H9 (cell line): ENCODE measurements around the gene CDH13. TPM values are rescaled to one million over a fixed set of nuclear protein-coding genes. Genes with fewer than 3 reads are reported as not detected.

Source experiments
- DNase-seq: peaks from one replicate; pipeline ENCODE4 v3.0.0-alpha.2; 2017
- H2AFZ ChIP-seq: one replicate; pipeline ENCODE4 v1.6.1; 2013; ENCODE audit warnings: mild to moderate bottlenecking, low read length, control low read depth, moderate library complexity
- H2AK5ac ChIP-seq: 2 replicates; pipeline ENCODE4 v1.6.1; 2013; ENCODE audit warnings: low read length, control low read depth, mixed read lengths; ENCODE audit not compliant: insufficient read length
- H2BK120ac ChIP-seq: one replicate; pipeline ENCODE4 v1.6.1; 2013; ENCODE audit warnings: low read depth, mild to moderate bottlenecking, low read length, control low read depth, inconsistent platforms; ENCODE audit not compliant: poor library complexity, severe bottlenecking
- H2BK12ac ChIP-seq: 2 replicates; pipeline ENCODE4 v1.6.1; 2013; ENCODE audit warnings: low read length, control low read depth, mixed read lengths, low read depth; ENCODE audit not compliant: insufficient read length
- H2BK15ac ChIP-seq: 2 replicates; pipeline ENCODE4 v1.6.1; 2013; ENCODE audit warnings: low read depth, low read length, control low read depth
- H2BK20ac ChIP-seq: one replicate; pipeline ENCODE4 v1.6.1; 2013; ENCODE audit warnings: low read depth, mild to moderate bottlenecking, low read length, control low read depth, inconsistent platforms; ENCODE audit not compliant: poor library complexity, severe bottlenecking
- H2BK5ac ChIP-seq: 2 replicates; pipeline ENCODE4 v1.6.1; 2013; ENCODE audit warnings: low read length, control low read depth, mixed read lengths; ENCODE audit not compliant: insufficient read length
- H3K14ac ChIP-seq: 2 replicates; pipeline ENCODE4 v1.6.1; 2013; ENCODE audit warnings: low read length, control low read depth; ENCODE audit not compliant: insufficient read depth
- H3K18ac ChIP-seq: 2 replicates; pipeline ENCODE4 v1.6.1; 2013; ENCODE audit warnings: low read depth, mild to moderate bottlenecking, mixed read lengths, low read length, control low read depth; ENCODE audit not compliant: insufficient read length
- H3K23ac ChIP-seq: 2 replicates; pipeline ENCODE4 v1.6.1; 2013; ENCODE audit warnings: low read length, control low read depth, mixed read lengths, low read depth; ENCODE audit not compliant: insufficient read length
- H3K23me2 ChIP-seq: 2 replicates; pipeline ENCODE4 v1.6.1; 2013; ENCODE audit warnings: low read depth, mild to moderate bottlenecking, mixed read lengths, low read length, control low read depth; ENCODE audit not compliant: insufficient read length, poor library complexity, severe bottlenecking
- H3K27ac ChIP-seq: 2 replicates; pipeline ENCODE4 v1.5.1; 2013; ENCODE audit warnings: low read length, control low read depth, mixed read lengths, low read depth; ENCODE audit not compliant: insufficient read length
- H3K27me3 ChIP-seq: 2 replicates; pipeline ENCODE4 v1.6.1; 2013; ENCODE audit warnings: low read length, control low read depth, inconsistent platforms; ENCODE audit not compliant: insufficient read depth
- H3K4ac ChIP-seq: 2 replicates; pipeline ENCODE4 v1.6.1; 2013; ENCODE audit warnings: low read depth, mild to moderate bottlenecking, control low read depth, inconsistent platforms, low read length, moderate library complexity
- H3K4me1 ChIP-seq: 2 replicates; pipeline ENCODE4 v1.6.1; 2013; ENCODE audit warnings: low read length, control low read depth, inconsistent platforms; ENCODE audit not compliant: insufficient read depth
- H3K4me2 ChIP-seq: 2 replicates; pipeline ENCODE4 v1.6.1; 2013; ENCODE audit warnings: low read length, control low read depth, mixed read lengths; ENCODE audit not compliant: insufficient read length, insufficient read depth
- H3K56ac ChIP-seq: 2 replicates; pipeline ENCODE4 v1.6.1; 2013; ENCODE audit warnings: low read depth, mild to moderate bottlenecking, mixed read lengths, low read length, control low read depth; ENCODE audit not compliant: insufficient read length
- H3K79me1 ChIP-seq: 2 replicates; pipeline ENCODE4 v1.6.1; 2013; ENCODE audit warnings: low read depth, mild to moderate bottlenecking, moderate library complexity, low read length, control low read depth, inconsistent platforms; ENCODE audit not compliant: insufficient read depth, poor library complexity, severe bottlenecking
- H3K79me2 ChIP-seq: 2 replicates; pipeline ENCODE4 v1.6.1; 2013; ENCODE audit warnings: low read length, control low read depth, inconsistent platforms; ENCODE audit not compliant: insufficient read depth
- H3K9ac ChIP-seq: 2 replicates; pipeline ENCODE4 v1.6.1; 2013; ENCODE audit warnings: low read length, control low read depth, mixed read lengths; ENCODE audit not compliant: insufficient read length; ENCODE audit errors: extremely low read depth
- H3K9me3 ChIP-seq: one replicate; pipeline ENCODE4 v1.6.1; 2013; ENCODE audit warnings: low read depth, low read length, inconsistent platforms; ENCODE audit not compliant: control insufficient read depth
- H3T11ph ChIP-seq: one replicate; pipeline ENCODE4 v1.6.1; 2013; ENCODE audit warnings: mild to moderate bottlenecking, low read length, control low read depth, inconsistent platforms
- H4K20me1 ChIP-seq: one replicate; pipeline ENCODE4 v1.6.1; 2013; ENCODE audit not compliant: control insufficient read depth, insufficient read length, insufficient read depth
- H4K5ac ChIP-seq: 2 replicates; pipeline ENCODE4 v1.6.1; 2013; ENCODE audit warnings: low read depth, mild to moderate bottlenecking, mixed read lengths, low read length, control low read depth; ENCODE audit not compliant: insufficient read length
- H4K8ac ChIP-seq: replicated peaks from 2 replicates; pipeline ENCODE4 v1.6.1; 2013; ENCODE audit warnings: low read length, control low read depth, mixed read lengths, low read depth; ENCODE audit not compliant: insufficient read length
- H4K91ac ChIP-seq: 2 replicates; pipeline ENCODE4 v1.6.1; 2013; ENCODE audit warnings: low read depth, mild to moderate bottlenecking, moderate library complexity, mixed read lengths, low read length, control low read depth; ENCODE audit not compliant: insufficient read length
- H3K27ac Mint-ChIP-seq, 3 experiments: 2 replicates in 2 of 3; 3 replicates in 1 of 3; pipeline ENCODE4 v1.8.0; 2020 to 2021; ENCODE audit warnings: mixed read lengths in 3 of 3, mild to moderate bottlenecking in 1 of 3, moderate library complexity in 1 of 3
- H3K27me3 Mint-ChIP-seq: 2 replicates; pipeline ENCODE4 v1.8.0; 2021; ENCODE audit warnings: low read depth, mild to moderate bottlenecking, moderate library complexity, mixed read lengths
- H3K36me3 Mint-ChIP-seq, 3 experiments: 2 replicates in 2 of 3; 3 replicates in 1 of 3; pipeline ENCODE4 v1.8.0; 2020 to 2021; ENCODE audit warnings: low read depth in 3 of 3, mixed read lengths in 3 of 3; ENCODE audit not compliant: insufficient read depth in 1 of 3
- H3K4me1 Mint-ChIP-seq, 2 experiments: 2 replicates each; pipeline ENCODE4 v1.8.0; 2020; ENCODE audit warnings: mixed read lengths in 2 of 2
- H3K4me3 Mint-ChIP-seq, 2 experiments: 2 replicates in 1 of 2; 3 replicates in 1 of 2; pipeline ENCODE4 v1.8.0; 2020 to 2021; ENCODE audit warnings: mild to moderate bottlenecking in 2 of 2, mixed read lengths in 2 of 2, moderate library complexity in 1 of 2
- H3K9me3 Mint-ChIP-seq, 2 experiments: 2 replicates in 1 of 2; 3 replicates in 1 of 2; pipeline ENCODE4 v1.8.0; 2020; ENCODE audit warnings: mild to moderate bottlenecking in 2 of 2, mixed read lengths in 2 of 2, moderate library complexity in 1 of 2
- CTCF ChIP-seq: fragments of 200-600 bp; sonication (generic); conservative IDR thresholded peaks from 3 replicates; pipeline ENCODE4 v1.8.0; 2021; ENCODE audit warnings: antibody characterized with exemption, mild to moderate bottlenecking
- WGBS: extraction: QIAGEN DNeasy Blood & Tissue Kit; methylation state at CpG from one replicate; pipeline ENCODE4 v1.1.7; 2013; ENCODE audit warnings: missing lambda C conversion rate, low lambda C conversion rate, mixed read lengths; ENCODE audit not compliant: insufficient read length; ENCODE audit errors: extremely low coverage; 5-methylcytosine and 5-hydroxymethylcytosine counted together
- total RNA-seq: library from RNA; stranded (reverse); gene quantifications from 2 replicates; pipeline ENCODE4 v1.2.1, GENCODE V29; 2021

The CDH13 gene
- total RNA-seq, 1 experiment from 2014 or later: 1.5 TPM

- no peak for DNase-seq
- no peak for TF ChIP-seq CTCF
- H3K56ac ChIP-seq: no peak overlapping the region
- H3K23me2 ChIP-seq: no peaks in the 10 kb centered on the region
- H2BK15ac ChIP-seq: no peak overlapping the region
- Mint-ChIP-seq H3K36me3 (no peaks in the 10 kb centered on the region), H3K9me3 (peaks cover 0 to 3% of the 10 kb centered on the region in 2 experiments; a peak in 1 of 5 replicates), H3K27me3 (peaks cover 13% of the 10 kb centered on the region), H3K4me3 (no peak overlapping the region), H3K27ac (no peak overlapping the region), H3K4me1 (no peaks in the 10 kb centered on the region)
- no peak overlapping the region for H2AK5ac ChIP-seq
- H3K79me1 ChIP-seq: no peaks in the 10 kb centered on the region
- H2BK120ac ChIP-seq: no peak overlapping the region
- H3K4me1 ChIP-seq: no peaks in the 10 kb centered on the region
- no peak overlapping the region for H3T11ph ChIP-seq
- no peak overlapping the region for H3K23ac ChIP-seq
- H4K91ac ChIP-seq: no peak overlapping the region
- no peaks in the 10 kb centered on the region for H3K9me3 ChIP-seq
- H4K20me1 ChIP-seq: no peaks in the 10 kb centered on the region
- H2BK12ac ChIP-seq: no peak overlapping the region
- no peak overlapping the region for H4K8ac ChIP-seq
- no peak overlapping the region for H3K4me2 ChIP-seq
- no peak overlapping the region for H3K9ac ChIP-seq
- H2AFZ ChIP-seq: no peak overlapping the region
- H4K5ac ChIP-seq: no peak overlapping the region
- no peak overlapping the region for H2BK20ac ChIP-seq
- no CpG with 5 or more reads among the region's 3 CpGs for WGBS
- H3K14ac ChIP-seq: no peak overlapping the region
- no peak overlapping the region for H3K18ac ChIP-seq
- no peaks in the 10 kb centered on the region for H3K79me2 ChIP-seq
- H2BK5ac ChIP-seq: no peak overlapping the region
- H3K27ac ChIP-seq: no peak overlapping the region
- H3K4ac ChIP-seq: no peak overlapping the region
- no peaks in the 10 kb centered on the region for H3K27me3 ChIP-seq
Measured at GRCh38 chr16:83433201-83433600, 806.4 kb downstream of the CDH13 start.
